ENCODE data around the gene PRKG2.

Gene PRKG2

DNA sequence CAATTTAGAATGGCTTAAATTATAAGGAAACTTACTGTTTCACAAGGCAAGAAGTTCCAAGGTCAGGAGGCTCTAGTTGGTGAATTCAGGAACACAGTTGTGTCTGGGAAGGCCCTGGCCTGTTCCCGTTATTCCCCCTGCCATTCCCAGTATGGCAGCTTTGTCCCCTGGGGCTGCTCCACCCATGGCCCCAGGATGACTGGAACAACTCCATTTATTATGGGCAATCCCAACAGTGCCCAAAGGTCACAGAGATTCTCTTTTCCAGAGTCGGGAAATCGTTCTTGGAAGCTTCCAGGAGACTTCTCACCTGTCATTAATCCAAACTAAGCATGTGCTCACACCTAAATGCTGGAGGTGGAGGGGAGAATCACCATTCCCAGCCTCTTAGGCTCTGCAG lies 2.8 kb upstream of the PRKG2 start:
- no peak for DNase-seq

DNA sequence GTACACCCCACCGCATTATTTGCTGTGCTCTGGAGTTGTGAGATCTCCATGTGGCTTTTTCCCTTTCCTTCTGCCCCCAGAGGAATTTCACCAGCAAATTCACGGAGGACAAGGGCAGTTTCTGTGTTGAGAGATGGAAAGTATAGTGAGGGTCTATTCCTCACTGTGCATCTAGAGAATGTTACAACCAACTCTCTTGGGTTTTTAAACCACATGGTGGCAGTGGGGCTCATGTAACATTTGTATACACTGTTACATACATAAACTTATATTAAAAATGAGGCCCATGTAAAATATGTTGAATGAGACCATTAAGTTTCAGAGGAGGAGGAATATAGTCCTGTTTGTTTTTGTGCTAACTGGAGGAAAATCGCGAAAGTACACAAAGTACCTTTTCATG lies 909 bp upstream of the PRKG2 start:
- no peak for DNase-seq

DNA sequence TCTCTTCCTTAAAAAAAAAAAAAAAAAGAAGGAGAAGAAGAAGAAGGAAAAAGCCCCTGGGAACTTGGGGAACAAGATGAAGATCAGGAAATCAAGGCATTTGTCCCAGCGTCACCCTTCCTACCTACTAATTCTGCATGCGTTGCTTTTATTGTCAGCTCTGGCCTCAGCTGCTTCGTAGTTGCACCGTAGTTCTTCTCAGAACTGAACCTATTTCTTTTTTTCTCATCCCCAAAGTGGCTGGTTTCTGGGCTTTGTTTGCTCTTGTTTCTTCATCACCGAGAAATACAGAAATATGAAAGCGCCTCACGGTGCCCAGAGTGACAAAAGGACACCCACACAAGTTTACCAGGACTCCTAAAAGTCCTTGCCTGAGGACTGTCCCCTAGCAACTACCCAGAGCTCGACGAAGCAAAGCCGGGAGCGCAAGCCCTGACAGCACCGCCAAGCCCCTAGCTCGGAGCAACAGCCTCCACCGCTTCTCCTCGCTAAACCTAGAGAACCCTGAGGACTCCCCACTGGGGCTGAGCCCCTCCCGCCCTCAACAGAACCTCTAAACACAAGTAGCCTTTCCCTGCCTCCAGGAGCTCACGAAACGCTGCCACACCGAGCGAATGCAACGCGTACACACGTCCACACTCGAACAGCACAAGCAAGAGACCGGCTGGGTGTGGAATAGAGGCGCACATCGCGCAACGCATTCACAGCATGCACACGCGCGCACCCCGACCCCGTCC lies 710 bp downstream of the PRKG2 start:
- DNase-seq: peak in 1 of 14 donors; percentile 9

DNA sequence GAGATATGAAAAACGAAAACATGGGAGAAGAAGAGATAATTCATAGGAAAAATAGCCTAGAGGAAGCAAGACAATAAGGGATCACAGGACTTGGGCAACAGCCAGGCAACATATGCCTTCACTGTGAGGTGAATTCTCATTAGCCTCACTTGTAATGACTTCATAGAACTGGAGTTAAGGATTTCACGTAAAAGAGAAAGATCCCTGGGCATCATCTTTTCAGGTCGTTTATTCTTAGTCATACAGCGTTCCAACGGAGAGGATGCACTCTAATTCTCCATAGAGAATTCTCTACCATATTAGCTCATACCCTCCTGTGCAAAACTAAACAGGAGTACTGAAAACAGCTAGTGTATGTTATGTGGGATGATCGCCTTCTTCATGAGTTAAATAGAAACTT lies 1.4 kb downstream of the PRKG2 start:
- DNase-seq: no peak

DNA sequence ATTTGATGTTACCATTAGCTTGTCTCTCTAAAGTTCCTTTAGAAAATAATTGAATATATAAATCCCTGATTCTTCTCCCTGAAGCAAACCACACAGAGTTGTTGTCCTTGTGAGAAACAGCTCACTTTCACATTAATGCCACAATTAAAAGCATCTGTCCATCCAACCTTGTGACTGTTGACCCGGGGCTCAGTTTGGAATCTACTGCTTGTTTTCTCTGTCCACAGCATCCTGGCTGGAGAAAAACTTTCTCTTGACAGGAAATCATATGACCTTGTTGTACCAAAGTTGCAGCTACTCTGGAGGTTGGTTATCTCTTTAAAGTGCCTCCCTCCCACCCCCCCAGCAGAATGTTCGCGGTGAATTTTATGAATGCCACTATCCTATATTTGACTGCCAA lies 3.1 kb downstream of the PRKG2 start:
- no peak for DNase-seq

DNA sequence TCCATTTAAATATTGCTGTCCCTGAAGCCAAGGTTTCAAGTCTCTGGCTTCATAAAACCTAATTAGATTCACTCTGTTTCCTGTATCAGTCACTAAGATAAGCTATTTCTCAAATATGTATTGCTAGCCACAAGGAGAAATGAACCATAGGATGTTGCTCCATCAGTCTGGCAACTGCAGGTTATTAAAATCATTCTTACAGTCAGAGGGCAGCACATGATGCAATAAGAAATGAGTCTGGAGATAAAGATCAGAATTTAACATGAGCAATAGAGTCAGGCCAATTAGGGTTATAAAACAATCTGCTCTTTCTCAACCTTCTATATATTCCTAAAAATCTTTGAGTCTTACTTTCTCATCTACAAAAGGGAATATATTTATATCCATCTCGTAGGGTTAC lies 7.2 kb downstream of the PRKG2 start:
- no peak for DNase-seq

DNA sequence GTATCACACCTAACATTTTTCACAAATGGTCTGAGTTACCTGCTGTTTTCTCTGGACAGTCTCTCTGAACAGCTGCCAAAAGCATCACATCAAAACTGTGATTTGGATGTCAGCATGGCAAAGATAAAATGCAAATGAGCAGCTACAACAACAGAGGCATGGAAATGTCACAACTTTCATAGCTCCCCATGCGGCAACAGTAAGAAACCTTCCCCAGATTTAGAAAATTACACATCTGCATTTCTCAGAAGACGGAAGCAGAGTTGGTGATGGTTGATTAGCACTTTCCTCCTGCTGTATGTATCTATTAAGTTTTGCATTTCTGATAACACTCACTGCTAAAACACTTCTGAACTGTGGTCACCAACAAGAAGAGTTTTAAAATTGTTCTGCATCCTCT lies 9.7 kb downstream of the PRKG2 start:
- no peak for DNase-seq

DNA sequence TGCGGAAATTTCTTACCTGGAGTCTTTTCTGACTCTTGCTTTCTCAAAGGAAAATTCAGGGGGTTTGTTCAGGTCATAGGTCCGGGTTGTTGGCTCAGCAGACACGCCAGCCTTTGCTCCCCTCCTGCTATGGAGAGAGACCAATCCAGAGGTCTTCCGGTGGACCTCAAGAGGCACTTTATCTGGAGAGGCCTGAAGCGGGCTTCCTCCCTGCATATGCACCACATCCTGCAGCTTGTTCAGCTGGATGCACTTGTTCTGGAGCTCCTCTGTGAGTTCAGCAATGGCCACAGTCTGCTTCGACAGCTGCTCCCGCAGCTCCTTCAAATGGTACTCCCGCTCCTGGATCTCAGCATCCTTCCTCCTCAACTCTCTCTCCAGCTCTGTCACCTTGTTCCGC lies 10.5 kb downstream of the PRKG2 start:
- DNase-seq: no peak

DNA sequence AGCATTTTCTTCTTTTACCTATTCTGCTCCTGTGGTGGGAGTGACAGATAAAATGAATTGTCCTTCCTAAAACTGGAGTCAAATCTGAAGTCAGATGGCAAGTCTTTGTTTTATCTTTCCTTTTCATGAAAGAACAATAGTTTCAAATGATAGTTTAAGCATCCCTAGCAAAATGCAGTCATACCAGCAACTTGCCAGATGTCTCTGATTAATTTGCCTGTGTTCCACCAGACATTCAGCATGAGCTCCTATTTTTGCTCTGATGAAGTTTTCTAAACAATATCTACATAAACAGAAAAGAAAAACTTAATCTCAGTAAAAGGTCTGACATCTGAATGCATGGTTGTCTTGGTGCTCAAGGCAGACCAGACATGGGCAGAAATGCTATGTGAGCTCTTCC lies 15.2 kb downstream of the PRKG2 start:
- DNase-seq: no peak

DNA sequence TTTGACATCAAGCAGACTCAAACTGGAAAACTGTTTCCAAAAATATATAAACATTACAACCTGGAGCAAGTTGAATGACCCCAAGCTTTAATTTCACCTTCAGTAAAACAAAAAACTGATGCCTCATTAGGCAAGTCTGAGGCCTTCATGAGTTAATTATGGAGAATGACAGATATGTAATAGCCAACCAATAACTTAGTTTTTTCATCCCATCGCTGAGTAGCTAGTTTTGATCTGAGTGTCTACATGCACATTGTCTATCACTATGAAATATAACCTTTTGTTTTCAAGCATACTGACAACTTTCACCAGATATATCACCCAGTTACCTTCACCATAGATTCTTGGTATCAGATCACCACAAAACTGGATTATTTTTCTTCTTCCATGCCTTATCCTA lies 16.4 kb downstream of the PRKG2 start:
- no peak for DNase-seq

DNA sequence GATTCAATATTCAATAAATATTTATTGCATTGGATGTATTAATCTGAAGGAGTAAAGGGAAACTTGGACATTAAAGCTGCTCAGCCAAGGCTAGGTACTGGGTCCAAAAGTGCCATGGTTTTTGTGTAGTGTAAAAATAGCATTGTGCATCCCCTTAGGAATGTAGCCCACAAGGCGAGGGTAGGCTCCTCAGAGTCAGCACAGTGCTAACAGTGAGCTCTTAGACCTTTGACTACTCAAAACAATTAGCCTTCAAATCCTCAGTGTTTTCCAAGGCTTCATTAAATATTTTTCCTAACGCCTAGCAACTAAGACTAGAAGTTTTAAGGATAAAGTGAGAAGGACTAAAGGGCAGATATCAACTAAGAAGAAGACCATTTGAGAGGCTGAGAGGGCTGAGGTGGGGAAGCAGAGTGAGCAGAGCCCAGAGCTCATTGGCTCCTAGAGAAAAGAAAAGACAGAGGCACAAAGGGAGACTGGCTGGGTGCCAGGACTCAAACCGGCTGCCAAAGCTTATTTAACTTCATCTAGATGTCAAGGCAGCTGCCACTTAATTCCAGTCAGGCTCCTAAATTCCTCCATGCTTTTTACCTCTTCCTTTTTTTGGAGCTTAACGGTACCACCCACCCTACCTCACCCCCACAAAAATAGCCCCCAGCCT lies 17.0 kb downstream of the PRKG2 start:
- DNase-seq: peak in 1 of 14 donors; percentile 0

DNA sequence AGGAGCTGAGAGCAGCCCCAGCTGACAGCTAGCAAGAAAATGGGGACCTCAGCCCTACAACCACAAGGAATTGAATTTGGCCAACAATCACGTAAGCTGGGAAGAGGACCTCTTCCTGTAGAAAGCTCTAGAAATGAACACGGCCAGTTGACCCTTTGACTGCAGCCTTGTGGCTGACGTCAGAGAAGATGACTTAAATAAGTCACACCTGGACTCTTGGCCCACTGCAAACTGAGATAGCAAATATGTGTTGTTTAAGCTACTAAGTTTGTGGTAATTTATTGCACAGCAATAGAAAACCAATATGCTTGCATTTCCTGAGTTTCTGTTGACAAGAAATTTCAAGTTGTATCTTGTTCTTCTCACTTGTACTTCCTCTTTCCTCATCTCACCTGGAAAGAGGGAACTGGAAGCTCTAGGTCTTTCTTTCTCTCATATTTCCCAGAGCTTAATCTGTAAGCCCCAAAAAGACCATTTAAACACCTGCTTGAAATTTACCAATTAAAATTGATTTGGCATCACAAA lies 18.8 kb downstream of the PRKG2 start:
- DNase-seq: no peak

DNA sequence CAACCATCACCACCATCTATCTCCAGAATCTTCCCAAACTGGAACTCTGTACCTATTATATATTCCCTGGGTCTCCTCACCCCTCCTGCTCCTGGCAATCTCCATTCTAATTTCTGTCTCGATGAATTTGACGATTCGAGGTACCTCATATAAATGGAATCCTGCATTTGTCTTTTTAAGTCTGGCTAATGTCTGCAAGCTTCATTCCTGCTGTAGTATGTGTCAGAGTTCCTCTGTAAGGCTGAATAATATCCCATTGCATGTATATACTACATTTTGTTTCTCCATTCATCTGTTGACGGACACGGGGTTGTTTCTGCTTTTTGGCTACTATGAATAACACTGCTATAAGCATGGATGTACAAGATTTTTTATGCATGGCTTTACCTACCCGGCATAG lies 19.5 kb downstream of the PRKG2 start:
- DNase-seq: no peak

DNA sequence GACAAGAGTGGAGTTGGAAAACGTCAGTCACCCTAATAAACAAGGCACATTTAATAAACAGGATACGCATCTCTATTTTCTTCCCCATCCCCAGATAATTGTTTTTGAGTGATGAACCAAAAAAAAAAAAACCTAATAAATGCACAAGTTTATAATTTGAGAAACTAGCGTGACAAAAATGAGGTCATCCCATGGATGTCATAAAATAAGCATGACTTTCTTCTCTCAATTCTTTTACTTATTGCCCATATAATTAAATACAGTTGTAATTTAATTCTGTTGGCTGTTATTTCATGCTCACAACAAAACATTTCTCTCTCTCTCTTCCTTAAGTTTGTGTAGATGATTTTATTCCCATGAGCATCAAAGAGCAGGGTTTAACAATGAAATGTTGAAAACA lies 20.7 kb downstream of the PRKG2 start:
- DNase-seq: no peak

DNA sequence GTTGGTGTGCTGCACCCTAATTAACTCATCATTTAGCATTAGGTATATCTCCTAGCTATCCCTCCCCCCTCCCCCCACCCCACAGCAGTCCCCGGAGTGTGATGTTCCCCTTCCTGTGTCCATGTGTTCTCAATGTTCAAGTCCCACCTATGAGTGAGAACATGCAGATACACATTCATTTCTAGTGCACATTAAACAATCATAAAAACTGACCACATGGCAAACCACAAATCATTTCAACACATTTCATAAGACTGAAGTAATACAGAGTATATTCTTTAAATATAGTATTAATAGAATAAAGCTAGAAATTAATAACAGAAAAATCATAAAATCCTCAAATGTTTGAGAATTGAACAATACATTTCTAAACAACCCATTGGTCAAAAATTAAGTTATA lies 34.1 kb downstream of the PRKG2 start:
- DNase-seq: no peak

DNA sequence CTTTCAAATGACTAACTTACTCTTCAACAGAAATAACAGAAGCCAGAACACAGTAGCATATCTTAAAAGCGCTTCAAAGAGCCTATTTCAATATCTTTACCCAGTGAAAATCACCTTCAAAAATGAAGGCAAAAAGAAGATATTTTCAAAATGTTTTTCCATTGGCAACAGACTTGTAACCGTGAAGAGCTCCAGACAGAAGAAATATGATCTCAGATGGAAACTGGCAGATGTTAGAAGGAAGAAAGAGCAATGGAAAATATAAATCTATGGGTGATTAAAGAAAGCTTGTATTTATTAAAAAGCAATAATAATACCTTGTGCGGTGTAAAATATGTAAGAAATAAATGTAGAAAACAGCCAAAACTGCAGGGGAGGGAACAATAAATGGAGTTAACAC lies 35.7 kb downstream of the PRKG2 start:
- DNase-seq: no peak

DNA sequence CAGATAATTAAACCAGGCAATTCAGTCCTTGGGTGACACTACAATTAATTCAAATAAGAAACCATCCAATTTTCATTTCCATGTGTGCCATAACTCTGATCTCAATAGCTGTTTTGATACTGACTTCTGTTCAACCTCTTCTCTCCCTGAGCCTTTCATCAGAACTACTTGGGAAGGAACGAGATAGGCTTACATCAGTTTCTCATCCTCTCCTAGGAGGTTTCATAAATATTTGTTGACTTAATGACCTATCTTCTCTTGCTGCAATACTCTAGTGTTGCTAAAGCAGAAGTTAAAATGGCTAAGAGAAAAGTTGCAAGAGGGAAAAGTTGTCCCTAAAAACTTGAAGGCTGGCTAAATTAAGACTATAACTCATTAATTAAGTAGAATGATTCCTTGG lies 41.8 kb downstream of the PRKG2 start:
- DNase-seq: no peak

DNA sequence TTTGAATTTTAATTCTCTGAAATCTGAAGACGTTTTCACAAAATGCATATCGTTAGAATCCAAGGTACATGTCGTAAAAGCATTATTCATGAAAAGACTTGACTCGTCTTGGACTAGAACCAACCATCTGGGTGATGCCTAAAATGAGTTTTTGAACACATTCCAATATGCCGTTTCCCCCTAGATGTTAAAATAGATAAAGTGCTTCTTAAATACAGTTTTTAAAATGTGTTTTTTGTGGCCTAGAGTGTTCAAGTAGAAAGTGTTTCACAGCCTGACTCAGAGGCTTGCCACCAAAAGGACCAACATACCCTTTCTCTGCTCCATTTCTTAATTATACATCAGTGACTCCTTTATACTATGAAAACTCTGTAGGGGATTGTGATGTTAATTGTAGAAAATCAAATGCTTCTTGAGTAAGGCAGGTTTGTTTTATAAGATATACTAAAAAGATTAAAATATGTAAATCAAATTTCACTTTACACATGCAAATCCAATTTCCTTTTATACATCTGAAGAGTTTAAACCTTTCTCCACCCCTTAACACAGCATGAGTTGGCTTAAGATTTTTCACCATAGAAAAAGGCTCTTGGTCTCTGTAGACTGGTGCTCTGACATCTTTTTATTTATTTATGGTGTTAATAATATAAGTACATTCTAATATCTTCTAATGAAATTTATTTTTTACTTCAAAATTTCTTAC lies 48.4 kb downstream of the PRKG2 start:
- DNase-seq: no peak

DNA sequence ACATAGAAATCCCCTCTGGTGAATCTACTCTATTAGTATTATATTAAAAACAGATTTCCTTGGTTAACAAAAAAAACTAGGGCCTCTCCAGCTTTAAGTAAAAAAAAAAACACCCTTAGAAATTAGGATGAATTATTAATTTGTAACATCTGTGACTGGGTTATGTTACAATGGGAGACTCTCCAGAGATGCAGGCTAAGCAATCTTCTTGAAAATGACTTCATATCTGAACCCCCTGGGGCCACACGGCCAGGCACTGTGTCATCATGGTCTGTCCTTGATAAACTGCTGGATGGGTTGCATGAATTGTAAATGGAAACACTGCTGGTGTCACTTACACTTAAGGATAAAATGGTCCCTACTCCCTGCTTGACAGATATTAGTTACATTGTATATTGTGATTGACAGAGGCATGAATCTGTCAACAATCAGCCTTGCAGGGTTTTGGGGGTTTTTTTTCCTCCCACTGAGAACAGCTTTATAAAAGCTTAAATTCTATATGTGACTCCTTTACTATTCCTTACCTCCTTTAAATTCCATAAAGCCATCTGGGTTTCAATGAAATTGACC lies 49.1 kb downstream of the PRKG2 start:
- DNase-seq: no peak

DNA sequence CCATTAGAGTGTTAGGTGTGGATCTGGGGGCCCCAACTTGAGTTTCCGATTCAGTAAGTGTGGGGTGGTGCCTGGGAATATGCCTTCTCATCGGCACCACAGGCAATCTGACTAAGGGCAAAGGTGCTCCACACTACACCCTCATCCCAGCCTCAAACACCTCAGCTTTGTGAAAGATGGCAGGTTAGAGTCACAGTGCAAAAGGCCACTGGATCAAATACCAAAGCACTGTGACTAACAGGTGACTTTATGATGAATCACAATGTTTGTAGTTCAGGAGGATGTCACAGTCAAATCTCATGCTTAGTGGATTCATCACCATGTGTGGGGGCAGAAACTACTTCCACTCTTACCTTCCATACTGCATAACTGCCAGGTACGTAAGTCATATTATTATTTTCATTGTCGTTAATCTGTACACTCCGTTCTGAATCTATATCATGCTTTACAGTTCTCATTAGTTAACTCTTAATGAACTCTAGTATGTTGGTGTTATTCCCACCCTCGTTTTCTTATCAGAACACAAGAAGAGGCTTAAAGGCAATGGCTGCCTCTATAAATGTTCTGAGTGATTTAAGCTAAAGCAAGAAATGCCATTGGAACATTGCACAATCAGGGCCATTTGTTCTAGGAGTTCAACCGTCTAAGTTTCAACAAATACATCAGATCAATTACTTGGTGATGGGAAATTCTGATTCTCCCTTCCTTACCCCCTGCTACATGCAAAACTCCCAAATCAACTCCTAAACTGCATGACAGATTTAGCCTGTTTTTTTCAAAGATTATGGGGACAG lies 50.2 kb downstream of the PRKG2 start:
- DNase-seq: no peak

DNA sequence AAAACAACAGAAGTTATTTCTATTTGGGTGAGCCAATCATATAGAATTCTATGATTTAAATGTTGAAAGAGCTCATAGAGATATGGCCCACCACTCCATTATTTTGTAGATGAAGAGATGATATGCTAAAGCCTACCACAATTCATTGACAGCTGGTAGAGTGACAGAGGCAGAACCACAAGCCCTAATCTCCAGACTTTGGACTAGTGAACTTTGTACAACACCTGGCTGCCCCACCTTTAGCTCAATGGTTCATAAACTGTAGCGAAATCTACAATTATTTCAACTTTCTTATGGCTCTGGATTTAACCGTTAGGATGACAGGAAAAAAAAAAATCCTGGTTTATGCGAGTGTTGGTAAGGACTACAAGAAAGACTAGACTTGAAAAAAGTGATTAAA lies 50.9 kb downstream of the PRKG2 start:
- no peak for DNase-seq

DNA sequence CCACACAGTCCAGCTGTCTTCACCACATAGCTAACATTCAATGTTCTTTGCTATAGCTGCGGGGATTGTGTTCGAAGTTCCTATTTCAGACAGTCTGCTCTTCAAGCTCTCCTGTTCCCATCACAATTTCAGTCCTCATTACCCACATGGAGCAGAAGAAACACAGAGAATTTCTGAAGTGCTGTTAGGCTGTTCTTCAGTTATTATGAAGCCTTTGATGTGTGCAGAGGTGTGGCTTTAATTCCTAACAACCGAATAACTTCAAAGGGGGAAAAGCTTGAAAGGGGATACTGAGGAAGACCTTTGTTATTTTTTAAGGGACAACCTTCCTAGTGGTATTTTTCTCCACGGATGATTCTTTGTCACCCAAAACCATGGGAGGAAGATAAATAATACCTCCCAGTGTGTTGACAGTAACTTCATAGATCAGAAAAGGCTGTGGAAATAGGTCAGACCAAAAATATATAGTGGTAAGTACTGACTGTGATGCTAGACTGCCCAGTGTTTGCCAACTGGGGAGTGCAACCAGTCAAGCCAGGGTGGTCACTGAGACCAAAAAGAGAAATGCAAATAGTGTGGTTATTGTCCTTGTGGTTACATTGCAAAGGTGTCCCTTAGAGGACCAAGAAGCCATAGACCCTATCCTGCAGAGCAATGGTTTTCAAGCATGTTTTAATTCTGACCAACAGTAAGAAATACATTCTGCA lies 52.1 kb downstream of the PRKG2 start:
- DNase-seq: no peak
